IPS-11a (cell line): ENCODE results near the gene ENO2.
"Not testable (repeated sequence)": the region's sequence is repeated elsewhere in the genome, so short reads cannot be mapped to it uniquely, and the experiment has no call there.

Source experiments
- H3K4me3 ChIP-seq: one replicate; pipeline ENCODE4 v1.5.1; 2013; ENCODE audit warnings: low read depth, low read length, control low read depth

The ENO2 gene

DNA sequence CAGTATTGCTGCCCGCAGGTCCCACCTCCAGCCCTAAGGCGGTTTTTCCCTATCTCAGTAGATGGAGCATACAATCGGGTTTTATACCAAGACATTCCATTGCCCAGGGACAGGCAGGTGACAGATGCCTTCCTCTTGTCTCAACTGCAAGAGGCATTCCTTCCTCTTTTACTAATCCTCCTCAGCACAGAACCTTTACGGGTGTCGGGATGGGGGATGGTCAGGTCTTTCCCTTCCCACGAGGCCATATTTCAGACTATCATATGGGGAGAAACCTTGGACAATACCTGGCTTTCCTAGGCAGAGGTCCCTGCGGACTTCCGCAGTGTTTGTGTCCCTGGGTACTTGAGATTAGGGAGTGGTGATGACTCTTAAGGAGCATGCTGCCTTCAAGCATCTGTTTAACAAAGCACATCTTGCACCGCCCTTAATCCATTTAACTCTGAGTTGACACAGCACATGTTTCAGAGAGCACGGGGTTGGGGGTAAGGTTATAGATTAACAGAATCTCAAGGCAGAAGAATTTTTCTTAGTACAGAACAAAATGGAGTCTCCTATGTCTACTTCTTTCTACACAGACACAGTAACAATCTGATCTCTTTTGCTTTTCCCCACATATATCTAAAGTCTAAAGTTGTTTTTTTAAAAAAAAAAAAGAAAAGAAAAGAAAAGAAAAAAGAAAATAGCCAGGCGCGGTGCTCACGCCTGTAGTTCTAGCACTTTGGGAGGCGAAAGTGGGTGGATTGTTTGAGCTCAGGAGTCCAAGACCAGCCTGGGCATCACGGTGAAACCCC, 28.0 kb upstream of the ENO2 start:
- H3K4me3 ChIP-seq, result not testable (repeated sequence)

DNA sequence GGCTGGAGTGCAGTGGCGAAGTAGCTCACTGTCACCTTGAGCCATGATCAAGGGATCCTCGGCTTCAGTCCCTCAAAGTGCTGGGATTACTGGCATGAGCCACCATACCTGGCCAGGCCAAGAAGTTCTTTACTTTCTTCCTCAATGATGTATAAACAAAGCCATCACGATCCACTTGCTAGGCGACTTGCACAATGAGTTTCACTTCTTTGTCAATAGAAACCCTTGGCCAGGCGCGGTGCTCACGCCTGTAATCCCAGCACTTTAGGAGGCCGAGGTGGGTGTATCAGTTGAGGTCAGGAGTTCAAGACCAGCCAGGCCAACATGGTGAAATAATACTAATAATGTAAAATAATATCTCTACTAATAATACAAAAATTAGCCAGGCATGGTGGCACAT, 26.9 kb upstream of the ENO2 start:
- no peak overlapping the region for H3K4me3 ChIP-seq

DNA sequence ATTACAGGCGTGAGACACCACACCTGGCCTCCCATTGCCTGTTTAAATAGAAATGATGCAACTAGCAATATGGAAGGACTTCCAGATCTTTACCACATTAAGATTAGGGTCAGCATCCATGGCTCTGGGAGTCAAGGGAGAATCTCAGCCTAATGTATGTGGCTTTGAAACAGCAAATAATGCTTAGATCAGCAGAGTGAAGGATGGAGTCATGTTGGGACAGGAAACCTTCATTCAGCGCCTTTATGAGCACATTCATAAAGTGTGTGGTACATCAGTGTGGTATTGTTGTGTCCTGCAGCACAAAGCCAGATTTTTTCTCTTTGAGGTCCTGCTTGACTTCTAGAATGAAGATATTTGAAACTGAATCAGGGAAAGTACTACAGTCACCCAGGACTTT, 26.0 kb upstream of the ENO2 start:
- H3K4me3 ChIP-seq, result no peak overlapping the region

DNA sequence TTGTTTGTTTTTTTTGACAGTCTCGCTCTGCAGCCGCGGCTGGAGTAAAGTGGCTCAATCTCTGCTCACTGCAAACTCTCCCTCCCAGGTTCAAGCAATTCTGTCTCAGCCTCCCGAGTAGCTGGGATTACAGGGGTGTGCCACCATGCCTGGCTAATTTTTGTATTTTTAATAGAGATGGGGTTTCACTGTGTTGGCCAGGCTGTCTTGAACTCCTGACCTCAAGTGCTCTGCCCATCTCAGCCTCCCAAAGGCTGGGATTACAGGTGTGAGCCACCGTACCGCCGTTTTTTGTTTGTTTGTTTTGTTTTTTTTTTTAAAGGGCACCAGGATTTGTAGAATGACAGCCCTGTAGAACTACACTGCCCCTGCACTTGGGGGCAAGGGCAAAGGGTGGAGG, 25.6 kb upstream of the ENO2 start:
- not testable (repeated sequence) for H3K4me3 ChIP-seq

DNA sequence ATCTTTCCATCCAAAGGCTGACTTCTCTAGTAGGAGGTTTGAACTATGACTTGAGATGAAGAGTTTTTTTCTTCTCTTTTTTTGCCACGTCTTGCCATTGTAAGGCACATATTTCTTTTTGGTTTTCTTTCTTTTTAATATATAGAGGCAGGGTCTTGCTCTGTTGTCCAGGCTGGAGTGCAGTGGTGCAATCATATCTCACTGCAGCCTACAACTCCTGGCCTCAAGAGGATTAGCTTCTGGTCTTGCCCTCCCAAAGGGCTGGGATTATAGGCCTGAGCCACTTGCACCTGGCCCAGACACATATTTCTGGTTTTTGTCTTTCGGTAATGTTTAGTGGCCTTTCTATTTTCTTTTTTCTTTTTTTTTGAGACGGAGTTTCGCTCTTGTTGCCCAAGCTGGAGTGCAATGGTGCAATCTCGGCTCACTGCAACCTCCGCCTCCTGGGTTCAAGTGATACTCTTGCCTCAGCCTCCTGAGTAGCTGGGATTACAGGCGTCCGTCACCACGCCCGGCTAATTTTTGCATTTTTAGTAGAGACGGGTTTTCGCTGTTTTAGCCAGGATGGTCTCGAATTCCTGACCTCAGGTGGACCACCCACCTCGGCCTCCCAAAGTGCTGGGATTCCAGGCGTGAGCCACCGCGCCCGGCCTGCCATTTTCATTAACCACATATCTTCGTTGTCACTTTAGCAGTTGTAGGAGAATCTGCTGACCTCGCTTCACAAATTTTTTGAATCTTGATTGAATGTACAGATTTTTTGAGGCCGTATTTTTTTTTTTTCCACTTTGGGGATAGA, 24.4 kb upstream of the ENO2 start:
- H3K4me3 ChIP-seq, result not testable (repeated sequence)

DNA sequence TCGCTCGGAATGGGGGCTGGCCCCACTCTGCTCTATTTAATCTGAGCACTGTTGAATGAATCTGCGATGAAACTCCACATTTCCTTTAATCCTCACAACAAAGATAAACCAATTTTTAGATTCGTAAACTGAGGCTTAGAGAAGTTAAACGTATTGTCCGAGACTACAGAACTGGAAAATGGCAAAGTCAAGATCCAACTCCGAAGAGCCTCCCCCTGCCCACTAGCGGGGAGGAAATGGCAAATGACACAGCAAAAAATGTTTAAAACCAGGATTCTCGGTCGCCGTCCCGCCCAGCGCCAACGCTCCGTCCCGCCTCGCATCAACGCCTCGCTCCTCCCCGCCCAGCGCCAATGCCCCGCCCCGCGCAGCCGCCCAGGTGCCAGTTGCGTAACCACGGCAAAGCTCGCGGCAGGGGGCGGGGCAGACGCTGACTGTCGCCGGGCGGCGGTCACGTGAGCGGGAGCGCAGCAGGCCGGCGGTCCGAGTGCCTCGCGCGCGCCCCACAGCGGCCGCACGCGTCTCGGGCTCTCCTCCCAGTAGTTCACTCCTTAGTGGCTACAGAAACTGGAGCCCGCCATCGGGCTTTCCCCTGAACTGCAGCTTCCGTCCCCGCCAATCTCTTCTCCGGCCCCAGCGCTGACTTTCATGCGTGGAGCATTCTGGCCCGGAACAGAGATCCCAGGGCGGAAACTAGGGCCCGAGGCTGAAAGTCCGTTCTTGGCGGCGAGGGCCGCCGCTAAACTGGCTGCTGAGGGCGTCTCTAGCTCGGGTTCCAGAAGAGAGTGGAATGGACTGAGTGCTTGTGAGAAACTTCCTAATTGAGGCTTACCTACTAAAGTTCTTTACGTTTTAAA, 23.4 kb upstream of the ENO2 start:
- H3K4me3 ChIP-seq, result peak overlapping the region; percentile 24

DNA sequence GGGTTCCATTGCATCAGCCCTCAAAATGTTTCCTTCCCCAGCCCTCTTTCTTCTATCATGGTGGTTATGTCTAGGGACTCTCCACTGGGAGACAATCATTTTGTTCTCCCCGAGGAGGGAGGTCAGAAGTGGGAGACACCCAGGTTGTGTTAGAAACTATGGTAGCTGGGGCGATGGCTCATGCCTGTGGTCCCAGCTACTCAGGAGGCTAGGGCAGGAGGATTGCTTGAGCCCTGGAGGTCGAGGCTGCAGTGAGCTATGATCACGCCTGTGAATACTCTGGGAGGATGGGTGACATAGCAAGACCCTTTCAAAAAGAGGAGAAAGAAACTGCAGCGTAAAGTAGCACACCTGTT, 22.8 kb upstream of the ENO2 start:
- peak overlapping the region; percentile 24 for H3K4me3 ChIP-seq

DNA sequence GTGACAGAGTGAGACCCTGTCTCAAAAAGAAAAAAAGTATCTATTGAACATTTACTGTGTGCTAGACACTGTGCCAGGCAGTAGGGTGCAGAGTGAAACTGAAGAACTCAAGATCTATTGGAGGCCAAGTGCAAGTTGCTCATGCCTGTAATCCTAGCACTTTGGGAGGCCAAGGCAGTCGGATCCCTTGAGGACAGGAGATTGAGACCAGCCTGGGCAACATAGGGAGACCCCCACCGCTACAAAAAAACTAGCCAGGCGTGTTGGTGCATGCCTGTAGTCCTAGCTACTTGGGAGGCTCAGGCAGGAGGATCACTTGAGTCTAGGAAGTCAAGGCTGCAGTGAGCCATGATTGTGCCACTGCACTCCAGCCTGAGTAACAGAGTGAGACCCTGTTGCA, 21.7 kb upstream of the ENO2 start:
- H3K4me3 ChIP-seq, result not testable (repeated sequence)

DNA sequence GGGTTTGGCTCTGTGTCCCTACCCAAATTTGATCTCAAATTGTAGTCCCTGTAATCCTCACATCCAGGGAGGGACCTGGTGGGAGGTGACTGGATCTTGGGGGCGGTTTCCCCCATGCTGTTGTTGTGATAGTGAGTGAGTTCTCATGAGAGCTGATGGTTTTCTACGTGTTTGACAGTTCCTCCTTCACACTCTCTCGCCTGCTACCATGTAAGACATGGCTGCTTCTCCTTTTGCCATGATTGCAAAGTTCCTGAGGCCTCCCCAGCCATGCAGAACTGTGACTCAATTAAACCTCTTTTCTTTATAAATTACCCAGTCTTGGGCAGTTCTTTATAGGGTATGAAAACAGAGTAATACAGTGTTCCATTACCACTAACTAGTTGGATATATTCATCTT, 20.1 kb upstream of the ENO2 start:
- no peak overlapping the region for H3K4me3 ChIP-seq

DNA sequence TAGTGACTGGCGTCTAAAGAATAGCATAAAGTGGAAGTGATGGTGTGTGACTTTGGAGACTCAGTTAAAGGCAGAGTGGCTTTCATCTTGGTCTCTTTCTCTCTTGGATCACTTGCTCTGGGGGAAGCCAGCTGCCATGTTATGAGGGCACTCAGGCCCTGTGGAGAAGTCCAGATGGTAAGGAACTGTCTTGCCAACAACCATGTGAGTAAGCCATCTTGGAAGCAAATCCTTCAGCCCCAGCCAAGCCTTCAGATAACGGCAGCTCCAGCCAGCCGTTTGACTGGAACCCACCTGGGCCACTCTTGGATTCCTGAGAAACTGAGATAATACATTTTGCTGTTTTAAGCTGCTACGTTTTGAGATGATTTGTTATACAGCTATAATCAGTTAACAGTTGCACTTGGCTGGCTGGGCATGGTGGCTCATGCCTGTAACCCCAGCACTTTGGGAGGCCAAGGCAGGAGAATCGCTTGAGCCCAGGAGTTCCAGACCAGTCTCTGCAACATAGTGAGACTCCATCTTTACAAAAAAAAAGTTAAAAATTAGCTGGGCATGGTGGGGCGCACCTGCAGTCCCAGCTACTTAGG, 17.4 kb upstream of the ENO2 start:
- H3K4me3 ChIP-seq, result no peak overlapping the region

DNA sequence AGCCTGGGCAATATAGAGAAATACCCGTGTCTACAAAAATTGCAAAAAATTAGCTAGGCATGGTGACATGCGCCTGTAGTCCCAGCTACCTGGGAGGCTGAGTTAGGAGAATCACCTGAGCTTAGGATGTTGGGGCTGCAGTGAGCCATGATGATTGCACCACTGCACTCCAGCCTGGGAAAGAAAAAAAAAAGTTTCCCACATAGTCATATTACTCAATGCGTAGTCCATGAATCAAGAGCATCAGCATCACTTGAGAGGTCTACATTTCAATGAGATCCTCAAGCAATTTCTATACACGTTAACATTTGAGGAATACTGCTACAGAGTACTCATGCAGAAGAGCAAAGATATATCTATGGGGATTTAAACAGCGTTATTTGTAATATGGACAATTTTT, 15.0 kb upstream of the ENO2 start:
- H3K4me3 ChIP-seq, result no peak overlapping the region

DNA sequence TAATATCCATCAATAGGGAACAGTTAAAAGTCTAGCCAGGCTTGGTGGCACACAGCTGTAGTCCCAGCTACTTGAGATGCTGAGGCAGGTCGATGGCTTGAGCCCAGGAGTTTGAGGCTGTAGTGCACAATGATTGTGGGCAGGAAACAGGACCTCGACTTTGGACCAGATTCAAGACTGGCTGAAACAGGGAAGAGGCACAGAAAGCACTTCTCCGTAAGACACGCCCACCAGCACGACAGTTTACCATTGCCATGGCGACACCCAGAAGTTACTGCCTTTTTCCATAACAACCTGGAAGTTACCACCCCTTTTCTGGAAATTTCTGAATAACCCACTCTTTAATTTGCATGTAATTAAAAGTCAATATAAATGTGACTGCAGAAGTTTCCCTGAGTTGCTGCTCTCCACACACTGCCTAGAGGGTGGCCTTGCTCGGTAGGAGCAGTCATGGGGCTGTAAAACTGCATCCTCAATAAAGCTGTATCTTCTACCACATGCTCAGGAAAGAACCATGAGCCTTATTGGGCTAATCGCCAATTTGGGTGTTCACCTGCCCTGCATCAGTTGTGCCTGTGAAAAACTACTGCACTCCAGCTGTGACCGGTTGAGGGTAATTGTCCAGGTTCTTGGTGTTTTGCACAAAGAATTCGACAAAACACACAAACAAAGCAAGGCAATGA, 14.4 kb upstream of the ENO2 start:
- no peak overlapping the region for H3K4me3 ChIP-seq

DNA sequence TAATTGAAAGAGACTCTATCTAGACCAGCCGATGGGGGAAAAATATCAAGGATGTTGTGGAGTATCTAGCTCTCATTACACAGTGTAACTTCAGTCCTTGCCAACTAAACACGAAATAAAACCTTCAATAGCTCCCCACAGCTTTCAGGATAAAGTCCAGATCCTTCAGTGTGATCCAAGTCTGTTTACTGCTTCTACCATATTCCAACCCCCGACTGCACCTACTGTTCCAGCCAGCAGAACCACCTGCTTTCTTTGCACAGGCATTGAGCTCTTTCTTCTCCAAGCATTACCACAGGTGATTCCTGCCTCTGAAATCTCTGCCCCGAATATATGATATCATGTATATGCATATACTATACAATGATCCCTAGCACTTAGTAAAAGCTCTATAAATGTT, 11.9 kb upstream of the ENO2 start:
- no peak overlapping the region for H3K4me3 ChIP-seq

DNA sequence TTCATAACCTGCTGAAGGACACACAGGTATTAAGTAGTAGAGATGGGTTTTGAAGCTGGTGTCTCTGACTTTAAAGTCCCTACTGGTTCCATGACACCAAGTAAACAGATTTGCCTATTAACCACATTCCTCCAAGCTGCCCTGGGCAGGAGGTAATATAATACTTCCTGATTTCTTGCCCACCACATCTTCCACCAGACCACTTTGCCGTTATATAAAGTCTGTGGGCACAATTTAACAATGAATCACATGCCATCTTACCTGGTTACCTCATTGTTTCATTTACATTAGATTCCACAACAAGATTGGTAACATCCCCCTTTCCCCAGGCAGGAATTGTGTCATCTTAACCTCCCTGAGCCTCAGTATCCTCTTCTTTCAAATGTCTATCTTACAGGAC, 10.7 kb upstream of the ENO2 start:
- no peak overlapping the region for H3K4me3 ChIP-seq

DNA sequence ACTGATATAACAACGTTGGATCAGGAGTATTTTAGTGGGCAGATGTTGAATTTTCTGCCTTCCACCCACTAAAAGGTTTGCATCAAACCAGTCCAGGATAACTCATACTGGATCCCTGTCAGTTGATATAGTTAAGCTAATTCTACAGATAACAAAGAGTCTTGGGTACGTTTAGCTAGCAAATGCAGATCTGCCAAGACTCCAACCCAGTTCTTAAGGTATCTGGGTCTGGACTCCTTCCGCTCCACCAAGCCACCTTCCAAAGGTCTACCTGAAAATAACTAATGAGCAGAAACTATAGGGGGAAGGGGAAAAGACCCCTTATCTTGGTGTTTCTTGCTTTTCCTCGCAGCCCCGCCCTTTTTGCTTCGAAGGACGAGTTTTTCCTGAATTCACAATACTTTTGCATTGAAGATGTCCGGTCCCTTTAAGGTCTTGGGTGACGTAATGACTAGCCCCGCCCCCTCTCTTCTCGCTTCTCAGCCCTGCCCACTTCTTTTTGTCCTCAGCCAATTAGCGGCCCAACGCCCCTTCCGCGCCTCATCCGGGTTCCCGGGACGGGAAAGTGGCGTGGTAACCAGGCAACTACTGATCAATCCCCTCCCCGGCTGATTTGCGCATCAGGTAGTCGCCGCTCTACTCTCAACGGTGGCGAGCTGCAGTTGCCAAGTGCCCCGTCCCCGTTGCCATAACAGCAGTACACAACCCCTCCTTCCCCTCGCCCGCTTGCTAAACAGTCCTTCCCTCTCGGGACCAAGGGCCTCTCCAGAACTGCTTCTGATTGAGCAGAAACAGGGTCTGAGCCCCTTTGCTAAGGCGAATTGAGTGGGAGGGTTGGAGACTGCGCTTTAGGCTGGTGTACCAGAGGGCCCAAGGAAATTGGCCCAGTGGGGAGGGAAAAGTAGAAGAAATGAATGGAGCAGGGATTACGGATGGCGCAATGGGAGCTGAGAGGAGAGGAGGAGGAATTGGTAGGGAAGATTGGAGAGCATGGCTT, 9.8 kb upstream of the ENO2 start, which contains the start of gene LRRC23:
Gene LRRC23, plus strand, starts transcription at position 543 of the 997 bp plus-strand sequence. CDS start 812 bp downstream, outside the sequence.
- H3K4me3 ChIP-seq, result peak within 1 kb of the TSS; percentile 58

DNA sequence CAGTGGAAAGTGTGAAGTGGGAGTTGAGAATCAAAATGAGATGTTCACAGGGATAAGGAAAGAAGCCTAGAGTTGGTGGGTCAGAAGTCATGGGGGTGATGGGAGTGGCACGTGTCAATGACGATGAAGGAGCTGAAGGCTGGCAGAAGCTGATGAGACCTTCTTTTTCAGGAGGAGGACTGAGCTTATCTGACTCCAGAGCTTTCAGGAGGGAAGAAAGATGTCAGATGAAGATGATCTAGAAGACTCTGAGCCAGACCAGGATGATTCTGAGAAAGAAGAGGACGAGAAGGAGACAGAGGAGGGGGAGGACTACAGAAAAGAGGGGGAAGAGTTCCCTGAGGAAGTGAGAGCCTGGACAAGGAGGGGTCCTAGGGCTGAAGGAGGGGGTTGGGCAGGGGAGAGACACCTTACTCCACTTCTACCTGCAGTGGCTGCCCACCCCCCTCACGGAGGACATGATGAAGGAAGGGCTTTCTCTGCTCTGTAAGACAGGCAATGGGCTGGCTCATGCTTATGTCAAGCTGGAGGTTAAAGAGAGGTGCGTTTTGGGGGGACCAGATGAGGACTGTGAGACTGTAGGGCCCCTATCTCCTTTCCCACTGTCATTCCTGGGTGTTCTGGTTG, 8.9 kb upstream of the ENO2 start:
- peak overlapping the region; percentile 58 for H3K4me3 ChIP-seq

DNA sequence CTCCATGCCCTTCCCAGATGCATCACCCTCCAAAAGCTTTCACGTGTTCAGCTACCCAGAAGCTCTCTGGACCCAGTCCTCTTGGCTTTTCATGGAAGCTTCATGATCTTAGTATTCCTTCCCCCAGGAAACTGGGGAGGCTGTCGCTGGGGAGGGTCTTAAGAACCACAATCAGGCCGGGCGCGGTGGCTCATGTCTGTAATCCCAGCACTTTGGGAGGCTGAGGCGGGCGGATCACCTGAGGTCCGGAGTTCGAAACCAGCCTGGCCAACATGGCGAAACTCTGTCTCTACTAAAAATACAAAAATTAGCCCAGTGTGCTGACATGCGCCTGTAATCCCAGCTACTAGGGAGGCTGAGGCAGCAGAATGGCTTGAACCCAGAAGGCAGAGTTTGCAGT, 6.2 kb upstream of the ENO2 start:
- not testable (repeated sequence) for H3K4me3 ChIP-seq

DNA sequence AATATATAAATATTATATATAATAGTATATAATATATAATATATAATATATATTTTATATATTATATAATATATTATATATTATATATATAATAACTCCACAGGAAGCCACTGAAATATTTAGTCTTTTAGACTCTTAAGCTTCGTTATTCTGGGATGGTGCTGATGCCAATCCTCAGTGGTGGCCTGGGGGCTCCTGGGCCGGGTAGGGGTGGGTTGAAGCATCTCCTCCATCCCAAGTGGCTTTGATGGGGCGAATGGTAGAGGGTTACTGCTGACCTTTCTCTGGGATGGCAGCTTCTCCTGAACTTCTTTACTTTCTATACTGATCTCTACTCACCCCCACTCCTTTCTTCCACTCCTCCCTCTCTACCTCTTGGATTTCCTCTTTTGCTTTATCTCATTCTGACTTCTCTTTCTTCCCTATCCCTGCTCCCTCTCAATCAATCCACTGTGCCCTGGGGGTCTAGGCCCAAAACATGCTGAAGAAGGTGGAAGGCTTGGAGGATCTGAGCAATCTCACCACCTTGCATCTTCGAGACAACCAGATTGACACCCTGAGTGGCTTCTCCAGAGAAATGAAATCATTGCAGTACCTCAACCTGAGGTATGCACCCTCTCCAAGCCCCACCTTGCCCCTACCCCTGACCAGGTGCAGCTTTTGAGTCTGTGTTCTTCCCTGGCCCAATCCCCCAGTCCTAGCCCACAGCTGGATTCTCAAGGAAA, 4.8 kb upstream of the ENO2 start:
- H3K4me3 ChIP-seq, result no peak overlapping the region
